GM18868 (cell line): Measurements from ENCODE around the gene PTTG1.
"Not testable (repeated sequence)": the region's sequence is repeated elsewhere in the genome, so short reads cannot be mapped to it uniquely, and the experiment has no call there.

Experiments
- ATAC-seq: cut with Tn5 transposase; IDR thresholded peaks from one replicate; pipeline ENCODE4 v1.9.1; 2021; ENCODE audit warnings: mild to moderate bottlenecking, moderate library complexity; ENCODE audit not compliant: unreplicated experiment

The PTTG1 gene

GRCh38 chr5:160420331-160420610 lies 1.4 kb upstream of the PTTG1 start:
- no peak for ATAC-seq

- ATAC-seq = no peak
These were observed 1.4 kb downstream of the PTTG1 start for GRCh38 chr5:160423099-160423498.

GRCh38 chr5:160427607-160428006 lies 6.0 kb downstream of the PTTG1 start:
- no peak for ATAC-seq

GRCh38 chr5:160432196-160432595 lies 10.5 kb downstream of the PTTG1 start:
- peak; percentile 27 for ATAC-seq

- ATAC-seq = no peak
These were observed 11.1 kb downstream of the PTTG1 start for GRCh38 chr5:160432787-160433186.

GRCh38 chr5:160434022-160434531 lies 12.4 kb downstream of the PTTG1 start:
- ATAC-seq = peak; percentile 85

- no peak for ATAC-seq
These were observed 13.9 kb downstream of the PTTG1 start for GRCh38 chr5:160435532-160435931.

GRCh38 chr5:160436017-160436416 lies 14.4 kb downstream of the PTTG1 start:
- no peak for ATAC-seq

- ATAC-seq = not testable (repeated sequence)
These were observed 15.0 kb downstream of the PTTG1 start for GRCh38 chr5:160436661-160437060.

GRCh38 chr5:160437271-160437670 lies 15.6 kb downstream of the PTTG1 start:
- ATAC-seq = no peak

GRCh38 chr5:160438316-160439204 lies 16.9 kb downstream of the PTTG1 start:
- peak; percentile 24 for ATAC-seq

- peak; percentile 51 for ATAC-seq
These were observed 17.5 kb downstream of the PTTG1 start for GRCh38 chr5:160439205-160439600.

- ATAC-seq = no peak
These were observed 19.7 kb downstream of the PTTG1 start for GRCh38 chr5:160441311-160441781.

- ATAC-seq = peak; percentile 44
These were observed 21.3 kb downstream of the PTTG1 start for GRCh38 chr5:160442824-160443431.

- no peak for ATAC-seq
These were observed 22.8 kb downstream of the PTTG1 start for GRCh38 chr5:160444407-160444806.

GRCh38 chr5:160445132-160445531 lies 23.5 kb downstream of the PTTG1 start:
- no peak for ATAC-seq

GRCh38 chr5:160445751-160446150 lies 24.1 kb downstream of the PTTG1 start:
- no peak for ATAC-seq

GRCh38 chr5:160448886-160449285 lies 27.2 kb downstream of the PTTG1 start:
- ATAC-seq = no peak

- no peak for ATAC-seq
These were observed 27.8 kb downstream of the PTTG1 start for GRCh38 chr5:160449458-160449857.

GRCh38 chr5:160450164-160450932 lies 28.7 kb downstream of the PTTG1 start:
- ATAC-seq = peak; percentile 47

- ATAC-seq = no peak
These were observed 29.6 kb downstream of the PTTG1 start for GRCh38 chr5:160451281-160451680.
